G401.6 (cell line): ENCODE measurements around the gene TRIM28.
"Not testable (repeated sequence)": the region's sequence is repeated elsewhere in the genome, so short reads cannot be mapped to it uniquely, and the experiment has no call there.

ENCODE experiments used
- FAIRE-seq: peaks from 2 replicates; lab custom pipeline; 2012; peaks lifted over from hg19 to GRCh38; lab: Jason Lieb, UNC

TRIM28 gene

DNA sequence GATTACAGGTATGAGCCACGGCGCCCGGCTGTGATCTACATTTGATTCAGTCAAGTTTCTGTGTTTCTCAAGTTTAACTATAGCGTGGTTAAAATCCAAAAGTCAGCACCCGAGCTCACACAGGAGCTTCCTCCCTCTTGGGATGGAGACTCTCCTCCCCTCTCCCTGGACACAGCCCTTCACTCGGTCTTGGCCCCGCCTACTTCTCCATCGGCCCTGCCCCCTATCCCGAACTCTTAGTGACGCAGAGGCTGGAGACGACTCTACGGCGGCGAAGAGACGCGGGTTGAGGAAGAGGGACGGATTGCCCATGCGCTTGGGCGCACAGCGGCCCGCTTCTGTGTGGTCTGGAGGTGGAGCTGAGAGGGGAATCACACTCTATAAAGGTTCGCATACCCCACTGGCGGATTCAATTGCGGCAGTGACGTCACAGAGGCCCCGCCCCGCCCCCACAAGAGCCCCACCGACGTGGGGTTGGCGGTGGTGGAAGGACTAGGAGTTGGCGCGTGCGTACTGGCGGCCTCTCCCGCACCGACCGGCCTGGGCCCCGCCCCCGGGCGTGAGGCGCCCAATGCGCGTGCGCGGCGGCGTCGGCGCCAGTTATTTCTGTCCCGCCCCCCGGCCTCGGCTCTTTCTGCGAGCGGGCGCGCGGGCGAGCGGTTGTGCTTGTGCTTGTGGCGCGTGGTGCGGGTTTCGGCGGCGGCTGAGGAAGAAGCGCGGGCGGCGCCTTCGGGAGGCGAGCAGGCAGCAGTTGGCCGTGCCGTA, at the start of gene TRIM28:
Gene TRIM28, plus strand, starts transcription at position 239 of the 765 bp plus-strand sequence. CDS start 694 bp downstream, outside the sequence.
- FAIRE-seq, result peak; percentile 98

DNA sequence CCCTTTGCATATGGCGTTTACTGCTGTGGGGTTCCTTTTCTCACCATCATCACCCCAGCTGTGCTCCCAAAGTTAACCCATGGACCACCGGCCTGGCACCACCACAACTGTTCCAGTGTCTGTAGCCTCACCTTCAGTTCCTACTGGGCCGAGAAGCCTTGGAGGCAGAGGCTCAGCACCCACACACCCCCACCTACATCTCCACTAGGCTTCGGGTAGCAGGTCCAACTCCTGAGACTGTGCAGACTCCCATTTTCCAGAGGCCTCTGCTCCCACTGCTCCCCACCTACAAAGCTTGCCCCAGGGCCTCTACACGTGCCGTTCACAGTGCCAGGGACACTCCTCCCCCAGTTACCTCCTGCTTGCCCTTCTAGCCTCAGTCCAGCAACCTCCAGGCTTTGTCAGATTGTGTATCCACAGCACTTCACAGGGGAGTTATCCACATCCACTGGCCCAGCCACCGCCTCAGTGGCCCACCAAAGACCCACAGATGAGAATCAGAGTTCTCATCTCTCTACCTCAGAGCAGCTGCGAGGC, 46.2 kb upstream of the TRIM28 start:
- no peak for FAIRE-seq

DNA sequence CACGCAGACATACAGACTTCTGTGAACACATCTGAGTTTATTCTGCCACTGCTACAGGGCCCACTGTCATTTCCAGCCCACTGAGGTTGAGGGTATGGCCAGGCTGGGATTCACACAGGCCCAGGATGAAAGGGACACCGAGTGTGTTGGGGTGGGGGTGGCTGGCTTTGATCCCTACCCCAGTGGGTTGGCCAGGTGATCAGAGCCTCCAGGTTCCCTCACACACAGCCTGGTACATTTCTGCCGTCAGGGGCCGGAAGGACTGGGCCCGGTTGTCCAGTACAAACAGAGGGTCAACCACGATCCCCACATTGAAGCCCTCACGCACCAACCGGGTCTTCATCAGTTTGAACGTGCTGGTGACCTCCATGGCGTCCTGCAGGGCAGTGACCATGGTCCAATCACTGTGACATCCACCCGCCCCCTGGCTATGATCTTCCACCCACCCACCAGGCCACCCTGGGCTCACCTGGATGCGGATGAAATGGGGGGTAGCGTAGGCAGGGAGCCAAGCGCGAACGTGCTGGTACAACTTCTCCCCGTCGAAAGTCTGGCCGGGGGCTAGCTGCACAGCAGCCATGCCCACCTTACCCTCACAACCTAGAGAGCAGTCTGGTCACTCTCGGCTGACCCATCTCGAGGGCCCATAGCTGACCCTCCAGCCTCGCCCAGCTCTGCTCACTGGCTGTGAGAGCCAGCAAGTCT, 45.4 kb upstream of the TRIM28 start:
- FAIRE-seq, result no peak

DNA sequence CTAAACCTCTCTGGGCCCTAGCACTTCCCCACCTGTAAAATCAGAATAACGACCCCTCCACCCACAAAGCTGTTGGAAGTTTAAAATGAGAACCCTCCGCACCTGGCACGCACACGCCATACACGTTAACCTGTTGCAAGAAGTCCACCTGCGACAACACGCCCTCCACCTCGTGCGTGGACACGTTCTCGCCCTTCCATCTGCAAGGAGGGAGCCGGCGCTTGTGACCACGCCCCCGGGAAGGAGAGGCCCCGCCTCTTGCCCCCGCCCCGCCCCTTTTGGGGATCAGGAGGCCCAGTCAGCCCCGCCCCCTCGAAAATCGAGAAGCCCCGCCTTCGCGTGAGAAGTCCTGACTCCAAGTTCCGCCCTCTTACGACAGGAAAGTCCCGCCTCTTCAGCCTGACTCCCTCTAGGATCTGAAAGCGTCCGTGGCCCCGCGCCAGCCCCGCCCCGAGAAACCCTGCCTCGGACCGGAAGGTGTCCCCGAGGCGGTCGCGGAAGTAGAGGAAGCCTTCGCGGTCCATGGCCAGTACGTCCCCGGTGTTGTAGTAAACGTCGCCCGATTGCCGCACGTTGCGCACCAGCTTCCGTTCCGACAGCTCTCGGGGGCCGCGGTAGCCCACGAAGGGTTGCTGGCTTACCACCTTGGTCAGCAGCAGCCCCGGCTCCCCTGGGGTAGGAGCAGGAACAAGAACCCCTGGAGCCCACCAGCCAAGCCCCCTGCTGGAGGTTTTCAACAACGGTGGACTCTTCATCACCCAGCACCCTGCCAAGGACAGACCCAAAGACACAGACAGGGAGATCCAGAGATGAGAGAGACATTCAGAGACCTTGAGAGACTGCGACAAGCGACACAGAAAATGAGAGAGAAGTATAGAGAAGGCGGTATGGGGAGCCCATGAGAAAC, 44.6 kb upstream of the TRIM28 start:
- FAIRE-seq, result peak; percentile 95

DNA sequence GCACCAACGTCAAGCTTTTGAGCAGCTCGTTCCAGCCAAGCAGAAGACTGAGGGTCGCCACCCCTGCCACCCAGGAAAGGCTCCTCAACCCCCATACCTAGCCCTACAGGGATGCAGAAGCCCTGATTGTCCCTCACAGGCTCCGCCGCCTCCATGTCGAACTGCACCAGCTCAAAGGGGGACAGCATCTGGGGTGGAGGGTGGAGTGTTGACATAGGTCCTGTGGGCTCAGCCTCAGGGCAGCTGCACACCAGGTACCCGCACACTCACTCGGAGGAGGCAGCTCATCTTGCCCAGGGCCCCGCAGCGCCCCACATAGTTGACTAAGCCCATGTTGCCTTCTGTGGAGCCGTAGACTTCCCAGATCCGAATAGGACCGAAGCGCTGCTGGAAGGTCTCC, 43.6 kb upstream of the TRIM28 start:
- FAIRE-seq, result no peak

DNA sequence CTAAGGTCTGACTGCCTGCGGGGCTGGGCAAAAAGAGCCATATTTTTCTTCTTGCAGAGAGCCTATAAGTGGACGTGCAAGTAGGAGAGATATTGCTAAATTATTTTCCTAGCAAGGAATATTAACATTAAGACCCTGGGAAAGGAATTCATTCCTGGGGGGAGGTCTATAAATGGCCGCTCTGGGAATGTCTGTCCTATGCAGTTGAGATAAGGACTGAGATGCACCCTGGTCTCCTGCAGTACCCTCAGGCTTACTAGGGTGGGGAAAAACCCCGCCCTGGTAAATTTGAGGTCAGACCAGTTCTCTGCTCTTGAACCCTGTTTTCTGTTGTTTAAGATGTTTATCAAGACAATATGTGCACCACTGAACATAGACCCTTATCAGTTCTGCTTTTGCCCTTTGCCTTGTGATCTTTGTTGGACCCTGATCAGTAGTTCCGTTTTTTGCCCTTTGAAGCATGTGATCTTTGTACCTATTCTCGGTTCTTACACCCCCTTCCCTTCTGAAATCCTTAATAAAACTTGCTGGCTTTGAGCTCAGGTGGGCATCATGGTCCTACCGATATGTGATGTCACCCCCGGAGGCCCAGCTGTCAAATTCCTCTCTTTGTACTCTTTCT, 36.2 kb upstream of the TRIM28 start:
- FAIRE-seq, result not testable (repeated sequence)

DNA sequence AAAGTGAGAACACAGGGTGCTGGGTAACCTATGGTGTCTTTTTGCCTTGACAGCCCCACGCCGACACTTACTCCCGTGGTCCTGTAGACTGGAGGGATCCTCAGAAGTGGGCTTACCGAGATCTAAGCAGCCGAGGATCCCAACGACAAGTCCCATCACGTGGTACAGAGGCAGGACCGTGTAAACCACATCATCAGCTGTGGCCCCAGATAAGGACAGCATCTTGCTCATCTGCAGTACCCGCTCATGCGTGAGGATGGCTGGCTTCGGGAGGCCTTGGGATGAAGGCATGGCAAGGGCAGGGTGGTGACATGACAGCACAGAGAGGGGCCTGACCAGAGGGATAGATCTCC, 34.2 kb upstream of the TRIM28 start:
- FAIRE-seq, result no peak

DNA sequence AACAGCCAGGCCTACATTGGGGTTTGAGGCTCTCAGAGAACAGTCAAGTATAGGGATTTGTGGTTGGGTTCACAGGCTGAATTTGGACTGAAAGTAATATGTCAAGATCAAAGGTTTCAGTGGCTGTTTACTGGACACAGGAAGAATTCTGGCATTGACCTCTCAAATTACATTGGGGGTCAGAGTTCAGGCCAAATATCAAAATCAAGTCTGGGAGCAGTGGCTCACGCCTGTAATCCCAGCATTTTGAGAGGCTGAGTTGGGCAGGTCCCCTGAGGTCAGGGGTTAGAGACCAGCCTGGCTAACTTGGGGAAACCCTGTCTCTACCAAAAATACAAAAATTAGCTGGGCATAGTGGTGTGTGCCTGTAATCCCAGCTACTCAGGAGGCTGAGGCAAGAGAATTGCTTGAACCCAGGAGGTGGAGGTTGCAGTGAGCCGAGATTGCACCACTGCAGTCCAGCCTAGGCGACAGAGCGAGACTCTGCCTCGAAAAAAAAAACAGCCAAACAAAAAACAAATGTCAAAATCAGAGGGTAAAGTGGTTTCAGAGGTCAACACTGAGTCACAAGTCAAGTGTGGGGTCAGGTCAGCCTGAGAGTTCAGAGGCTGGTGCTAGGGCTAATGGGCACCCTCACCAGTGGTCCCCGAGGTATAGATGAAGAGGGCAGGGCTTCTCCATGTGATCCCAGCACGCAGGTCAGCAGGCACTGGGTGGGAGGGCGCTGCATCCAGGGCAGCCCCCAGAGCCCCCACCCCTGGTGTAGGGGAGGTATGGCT, 33.6 kb upstream of the TRIM28 start:
- FAIRE-seq, result no peak

DNA sequence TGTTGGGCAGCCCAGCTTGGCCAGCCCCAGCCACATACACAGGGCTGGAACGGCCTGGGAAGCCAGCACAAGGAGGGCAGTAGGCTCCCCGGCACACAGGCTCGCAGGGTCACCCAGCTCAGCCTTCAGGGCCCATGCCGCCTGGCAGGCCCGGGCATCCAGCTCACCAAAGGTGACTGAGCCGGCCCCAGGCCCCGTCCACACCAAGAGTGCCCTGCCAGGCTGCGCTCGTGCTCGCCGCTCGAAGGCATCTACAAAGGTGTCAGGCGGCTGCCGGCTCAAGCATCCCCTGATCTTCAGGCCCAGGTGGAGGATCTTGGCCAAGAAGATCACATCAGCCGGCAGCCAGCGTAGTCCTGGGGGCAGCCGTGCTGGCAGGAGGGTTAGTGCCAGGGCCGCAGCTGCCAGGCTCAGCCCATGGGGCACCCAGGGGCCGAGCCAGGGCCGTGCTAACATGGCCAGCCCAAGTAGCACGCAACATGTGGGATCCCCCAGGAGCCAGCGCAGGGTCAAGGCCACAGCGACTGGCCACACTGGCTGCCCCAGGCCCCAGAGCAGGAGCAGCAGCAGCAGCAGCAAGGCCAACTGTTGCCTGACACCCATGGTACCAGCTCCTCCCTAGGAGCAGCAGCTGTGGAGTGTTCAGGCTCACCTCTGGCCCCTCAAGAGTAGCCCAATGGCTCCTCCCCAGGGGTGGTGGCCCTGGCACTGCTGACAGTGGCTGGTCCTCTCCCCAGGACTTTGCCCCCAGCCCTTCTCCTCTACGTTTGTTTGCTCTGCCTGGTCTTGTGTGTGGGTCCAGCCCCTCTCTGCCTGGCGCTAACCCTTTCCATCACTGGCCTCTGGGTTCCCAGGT, 32.3 kb upstream of the TRIM28 start, which contains the start of gene SLC27A5:
Gene SLC27A5, minus strand, starts transcription at position 640 of the 856 bp plus-strand sequence. Its CDS starts 37 bp downstream, at position 603.
- no peak for FAIRE-seq

DNA sequence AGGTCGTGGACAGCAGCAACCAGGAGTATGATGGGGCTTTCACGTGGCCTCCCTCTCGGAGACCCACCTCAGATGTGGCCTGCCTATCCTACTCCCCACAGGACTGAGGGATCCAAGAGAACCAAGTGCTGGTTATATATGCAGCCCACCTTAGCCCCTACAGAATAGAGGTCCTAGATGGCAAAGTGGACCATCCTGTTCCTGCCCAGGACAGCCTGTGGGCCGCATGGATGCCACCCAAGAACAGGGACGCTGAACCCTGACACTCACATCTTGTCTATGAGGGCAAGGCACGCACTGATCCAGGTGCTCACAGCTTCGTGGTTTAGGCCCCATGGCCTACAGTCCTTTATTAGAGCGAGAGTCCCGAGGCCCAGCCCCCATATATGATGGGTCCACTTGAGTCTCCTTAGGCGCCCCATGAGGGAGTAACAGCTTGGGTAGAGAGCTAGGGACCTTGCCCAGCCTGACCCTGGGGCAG, 30.6 kb upstream of the TRIM28 start:
- no peak for FAIRE-seq

DNA sequence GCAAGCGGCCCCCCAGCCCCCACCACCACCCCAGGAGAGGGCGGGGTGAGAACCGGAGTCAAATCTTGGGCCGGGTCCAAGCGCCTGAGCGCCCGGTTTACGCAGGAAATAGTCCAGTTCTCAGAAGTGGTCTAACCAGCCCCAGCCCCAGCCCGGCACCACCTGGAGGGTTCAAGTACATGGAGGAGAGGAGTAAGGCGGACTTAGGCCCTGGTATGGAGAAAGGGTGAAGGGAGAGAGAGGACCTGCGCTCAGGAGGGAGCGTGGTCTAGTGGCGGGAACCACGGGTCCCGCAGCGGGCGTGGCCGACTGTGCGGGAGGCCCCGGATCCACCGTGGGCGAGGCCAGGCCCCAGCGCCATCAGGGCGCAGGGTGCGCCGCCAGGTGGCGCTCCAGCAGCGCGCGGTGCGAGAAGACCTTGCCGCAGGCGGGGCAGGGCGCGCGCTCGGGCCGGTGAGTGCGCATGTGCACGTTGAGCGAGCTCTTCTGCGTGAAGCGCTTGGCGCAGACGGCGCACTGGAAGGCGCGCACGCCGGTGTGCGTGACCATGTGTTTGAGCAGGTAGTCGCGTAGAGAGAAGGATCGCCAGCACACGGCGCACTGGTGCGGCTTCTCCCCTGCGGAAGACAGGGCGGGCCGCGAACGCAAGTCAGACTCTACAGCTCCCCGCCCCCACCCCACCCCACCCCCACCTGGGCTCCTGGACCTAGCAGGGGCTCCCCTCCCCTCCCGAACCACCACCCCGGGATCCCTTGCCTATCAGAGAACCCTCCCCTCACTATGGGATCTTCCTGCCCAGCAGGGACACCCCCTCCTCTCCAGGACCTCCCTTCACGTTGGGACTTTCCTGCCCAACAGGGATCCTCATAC, 29.9 kb upstream of the TRIM28 start:
- FAIRE-seq, result no peak

DNA sequence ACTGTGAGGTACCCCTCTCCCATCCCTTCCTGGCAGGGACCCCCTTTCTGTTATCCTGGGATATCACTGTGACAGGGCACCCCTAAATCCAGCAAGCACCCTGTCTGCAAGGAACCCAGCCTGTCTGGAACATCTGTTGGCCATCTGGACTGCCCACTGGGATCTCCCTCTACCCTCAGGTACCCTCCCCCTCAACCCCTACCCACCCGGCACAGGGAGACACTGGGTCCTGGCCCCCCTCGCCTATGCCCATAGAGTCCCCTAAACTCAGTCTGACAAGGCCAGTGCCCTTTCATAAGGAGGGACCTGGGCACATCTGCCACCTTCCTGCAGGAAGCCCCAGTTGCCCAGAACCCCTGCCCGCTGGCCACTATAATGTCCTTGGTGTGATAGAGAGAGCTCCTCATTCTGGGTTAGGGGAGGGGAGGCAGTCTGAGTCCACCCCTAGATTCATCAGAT, 29.3 kb upstream of the TRIM28 start:
- no peak for FAIRE-seq

DNA sequence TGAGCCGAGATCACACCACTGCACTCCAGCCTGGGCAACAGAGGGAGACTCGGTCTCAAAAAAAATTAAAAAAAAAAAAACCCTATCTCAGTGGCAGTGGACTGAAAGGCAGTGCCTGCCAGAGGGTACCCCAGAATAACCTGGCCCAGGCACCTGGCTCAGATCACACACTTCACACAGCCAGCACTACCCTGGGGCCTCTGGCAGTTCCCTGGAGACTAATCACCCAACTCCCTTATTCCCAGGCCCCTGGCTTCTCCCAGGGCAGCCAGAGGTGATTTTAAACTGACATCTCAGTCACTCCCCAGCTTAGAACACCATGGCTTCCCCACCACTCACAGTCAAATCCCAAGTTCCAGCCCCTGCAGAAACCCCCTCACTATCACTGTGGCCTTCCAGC, 28.6 kb upstream of the TRIM28 start:
- no peak for FAIRE-seq

DNA sequence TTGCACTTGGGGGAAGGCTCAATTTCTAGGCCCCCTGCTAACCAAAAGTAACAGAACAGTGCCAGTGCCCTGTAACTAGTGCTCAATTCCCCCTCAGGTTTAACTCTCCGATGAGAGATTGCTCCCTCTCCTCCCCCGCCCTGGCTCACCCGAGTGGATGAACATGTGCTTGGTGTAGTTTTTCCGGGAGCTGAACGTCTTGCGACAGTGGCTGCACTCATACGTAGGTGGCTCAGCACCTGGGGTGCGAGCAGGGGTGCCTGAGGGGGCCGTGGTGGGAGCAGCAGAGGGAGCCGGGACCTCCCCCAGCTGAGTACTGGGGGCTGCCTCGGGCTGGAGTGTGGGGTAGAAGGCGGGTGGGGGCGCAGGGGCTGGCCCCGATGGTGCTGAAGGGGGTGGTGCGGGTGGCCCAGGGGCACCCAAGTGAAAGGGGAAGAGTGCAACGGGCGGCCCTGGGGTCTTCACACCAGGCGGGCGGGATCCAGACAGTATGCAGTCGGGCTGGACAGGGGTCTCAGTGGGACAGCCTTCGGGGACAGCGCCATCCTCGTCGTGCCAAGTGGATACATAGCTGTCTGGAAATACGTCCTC, 27.5 kb upstream of the TRIM28 start:
- FAIRE-seq, result no peak

DNA sequence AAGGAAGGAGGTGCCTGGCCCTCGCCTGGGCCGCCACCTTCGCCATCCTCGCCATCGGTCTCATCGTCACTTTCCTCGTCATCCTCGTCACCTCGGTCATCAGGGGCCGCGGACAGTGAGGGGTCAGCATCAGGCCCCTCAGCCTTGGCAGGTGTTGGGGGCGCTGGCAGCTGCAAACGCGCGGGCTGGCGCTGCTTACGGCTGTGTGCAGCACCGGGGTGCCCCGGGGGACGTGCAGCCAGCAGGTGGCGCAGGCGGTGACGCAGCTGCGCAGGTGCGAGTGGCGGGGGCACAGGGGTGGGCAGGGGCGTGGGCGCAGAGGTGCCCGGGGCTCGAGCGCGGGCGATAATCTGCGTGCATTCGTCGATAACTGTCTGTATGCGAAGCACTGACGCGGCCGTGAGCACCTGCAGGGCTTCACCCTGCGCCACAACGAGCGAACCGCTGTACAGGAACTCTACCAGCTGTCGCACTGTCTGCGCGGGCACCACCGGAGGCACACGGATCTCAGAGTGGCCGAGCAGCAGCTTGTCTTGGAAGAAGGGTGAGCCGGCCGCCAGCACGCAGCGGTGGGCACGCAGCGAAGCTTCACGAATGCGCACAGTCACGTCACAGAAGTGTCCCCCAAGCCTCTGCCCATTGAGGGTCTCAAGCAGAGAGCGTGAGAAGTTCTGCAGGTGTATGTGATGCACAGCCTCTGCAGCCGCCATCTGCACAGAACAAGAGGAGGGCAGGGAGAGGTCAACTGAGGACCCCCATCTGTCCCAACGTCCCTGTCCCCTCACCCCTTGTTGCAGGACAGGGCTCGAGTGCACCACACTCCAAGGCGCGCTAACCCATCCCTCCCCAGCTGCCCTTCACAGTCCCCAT, 26.7 kb upstream of the TRIM28 start:
- no peak for FAIRE-seq

DNA sequence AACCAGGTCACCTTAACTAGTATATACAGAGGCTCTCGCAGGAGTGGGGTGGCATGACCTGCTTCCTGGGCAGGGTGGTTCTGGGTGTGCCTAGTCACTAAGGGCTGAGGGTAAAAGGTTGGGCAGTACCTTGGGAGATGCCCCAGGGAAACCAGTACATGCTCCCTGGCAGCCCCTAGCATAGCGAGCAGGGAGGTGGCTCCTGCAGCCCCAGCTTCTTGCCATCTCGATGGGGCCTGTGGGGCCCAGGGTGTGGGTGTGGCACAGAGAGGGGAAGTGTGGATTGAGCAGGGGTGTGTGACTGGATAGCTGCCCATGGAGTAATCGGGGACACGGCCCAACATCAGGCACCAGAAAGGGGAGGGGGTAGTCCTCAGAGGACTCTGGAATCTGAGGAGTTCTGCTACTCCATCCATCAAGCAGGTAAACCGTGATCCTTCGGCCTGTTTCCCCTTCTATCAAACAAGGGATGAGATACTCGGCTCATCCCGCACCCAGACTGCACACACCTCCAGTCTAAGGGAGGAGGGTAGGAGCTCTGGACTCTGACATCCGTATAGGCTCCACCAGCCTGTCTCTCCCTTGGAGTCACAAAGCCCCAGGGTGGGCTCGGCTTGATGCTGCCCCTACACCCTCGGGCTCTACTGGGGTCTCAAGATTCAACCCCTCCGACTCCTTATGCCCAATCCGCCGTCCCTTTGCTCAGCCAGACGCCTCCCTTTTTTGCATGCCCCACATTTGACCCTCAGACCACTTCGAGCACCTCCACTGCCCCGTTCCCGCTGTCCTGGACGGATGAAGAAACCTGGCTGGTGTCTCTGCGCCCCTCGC, 25.4 kb upstream of the TRIM28 start:
- FAIRE-seq, result no peak

DNA sequence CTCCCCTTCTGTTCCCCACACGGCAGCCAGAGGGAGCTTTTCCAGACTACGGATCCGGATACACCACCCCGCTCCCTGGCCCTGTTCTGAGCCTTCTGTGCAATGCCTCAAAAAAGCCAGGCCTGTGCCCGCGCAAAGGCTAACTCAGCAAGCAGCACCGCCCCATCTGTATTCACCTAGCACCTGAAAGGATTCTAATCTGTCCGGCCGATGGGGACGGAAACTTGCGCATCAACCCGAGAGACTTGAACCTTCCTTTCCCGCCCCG, 24.8 kb upstream of the TRIM28 start:
- no peak for FAIRE-seq
